ENCODE results near the gene DOLK. TPM values are rescaled to one million over a fixed set of nuclear protein-coding genes. Genes with fewer than 3 reads are reported as not detected.

The DOLK gene
- total and polyA plus RNA-seq, 2 of the 4 experiments (the other 2 are of a cell fraction): 23.2 to 30.8 TPM

GRCh38 chr9:128945798-128946501 is 1.5 kb downstream of the DOLK start:
- no peak overlapping the region for H2BK20ac ChIP-seq (ENCODE audit: low read depth, low read length)
- H2BK15ac ChIP-seq (ENCODE audit: low read depth, low read length): no peak overlapping the region
- no peak overlapping the region for H3K56ac ChIP-seq (ENCODE audit: extremely low read depth, insufficient read depth, low read length)
- H2BK5ac ChIP-seq (ENCODE audit: low read depth, low read length, poor library complexity, severe bottlenecking): no peak overlapping the region
- H2AK5ac ChIP-seq (ENCODE audit: low read depth, low read length): peak overlapping the region; percentile 96
- no peak overlapping the region for H3K4me3 ChIP-seq (ENCODE audit: insufficient read depth, low read depth, low read length)
- ChIA-PET POLR2A (ENCODE audit: unreplicated experiment) (no interaction called here), CTCF (no interaction called here)
- BruUV-seq (replicated peaks): no TSS peak
- dilution Hi-C loops (cut with HindIII; ENCODE audit: low sequenced_read_pairs, unreplicated experiment): no loop called here
- H3K14ac ChIP-seq (replicated peaks; ENCODE audit: low read depth, low read length): peak overlapping the region; percentile 91; the same call in 1 of the 2 replicates
- in situ Hi-C loops (cut with MboI; ENCODE audit: low sequenced_read_pairs): no loop called here
- no peaks in the 10 kb centered on the region for H3K9me3 ChIP-seq (ENCODE audit: control insufficient read depth, insufficient read depth, low read length)
- no peaks in the 10 kb centered on the region for H3K27me3 ChIP-seq (ENCODE audit: control insufficient read depth, insufficient read depth, low read length)
- H3K4me2 ChIP-seq (ENCODE audit: low read depth, low read length): no peak overlapping the region; the same call in 1 of the 2 replicates
- no peak overlapping the region for H3K18ac ChIP-seq (ENCODE audit: low read depth, low read length)
- H3K23ac ChIP-seq (ENCODE audit: low read depth, low read length): no peak overlapping the region; the same call in 1 of the 2 replicates
- no peak overlapping the region; the same call in 1 of the 2 replicates for H3K4ac ChIP-seq (ENCODE audit: low read depth, low read length)
- H4K5ac ChIP-seq (ENCODE audit: low read depth, low read length): no peak overlapping the region
- no peak for DNase-seq
- intact Hi-C loops (cut with micrococcal nuclease): loop anchor here (5.0 kb wide), 2 partner anchors 64 to 84 kb away; partner anchors contain the start of genes KYAT1 and LRRC8A
- H3K4me1 ChIP-seq (ENCODE audit: control insufficient read depth, insufficient read depth, low read length): peaks cover 7% of the 10 kb centered on the region
- H3K9ac ChIP-seq (ENCODE audit: low read depth, low read length): no peak overlapping the region
- H3K79me1 ChIP-seq (ENCODE audit: low read depth in 1 of 2, low read length in 2 of 2): peaks cover 28 to 54% of the 10 kb centered on the region in 2 experiments
- WGBS, 2 experiments (ENCODE audit: extremely low coverage in 2 of 2, insufficient read length in 1 of 2): 96% methylated on average over 7 of the region's 19 CpGs; no CpG with 5 or more reads in 1 of the 2 experiments
- H2BK120ac ChIP-seq (ENCODE audit: low read depth, low read length): no peak overlapping the region
- no peak overlapping the region for H2AK9ac ChIP-seq (replicated peaks; ENCODE audit: low read depth, low read length, poor library complexity)
- H3K9me1 ChIP-seq (ENCODE audit: insufficient read depth, low read length): peaks cover 16% of the 10 kb centered on the region
- H4K20me1 ChIP-seq (ENCODE audit: insufficient read depth, low read length): peaks cover 7% of the 10 kb centered on the region; the same call in 1 of the 2 replicates
- no peak for ATAC-seq (ENCODE audit: low read depth)
- no peak overlapping the region for H4K91ac ChIP-seq (ENCODE audit: insufficient read depth, low read depth, low read length)
- no peak overlapping the region for H4K8ac ChIP-seq (ENCODE audit: low read depth in 2 of 2, low read length in 2 of 2)
- no peak overlapping the region for H3K27ac ChIP-seq (ENCODE audit: insufficient read depth, low read length)
- H2AFZ ChIP-seq (replicated peaks; ENCODE audit: low read length, poor library complexity): peak overlapping the region; percentile 1
- peaks cover 10% of the 10 kb centered on the region for H3K36me3 ChIP-seq (ENCODE audit: control insufficient read depth, insufficient read depth, low read length)
- no peak for TF ChIP-seq SMC3 (IDR thresholded peaks at IDR 0.05; ENCODE audit: low read depth, low read length)
- no peak for TF ChIP-seq ELK1 (IDR thresholded peaks at IDR 0.05; ENCODE audit: borderline replicate concordance, low read depth, low read length)
- TF ChIP-seq NFE2L2 (IDR thresholded peaks at IDR 0.05; ENCODE audit: low read depth, low read length): no peak
- no peak for TF ChIP-seq POLR2A (IDR thresholded peaks at IDR 0.05; ENCODE audit: low read depth, low read length)
- no peak for TF ChIP-seq BHLHE40 (IDR thresholded peaks at IDR 0.05; ENCODE audit: low read depth, low read length)
- no peak for TF ChIP-seq MAFK (IDR thresholded peaks at IDR 0.05; ENCODE audit: low read depth, low read length)
- TF ChIP-seq CEBPB (IDR thresholded peaks at IDR 0.05; ENCODE audit: low read depth, low read length): no peak
- no peak for TF ChIP-seq CHD1 (IDR thresholded peaks at IDR 0.05; ENCODE audit: low read depth, low read length)
- no peak for TF ChIP-seq RAD21 (IDR thresholded peaks at IDR 0.05; ENCODE audit: low read length)
- no peak for TF ChIP-seq RFX5 (IDR thresholded peaks at IDR 0.05; ENCODE audit: low read depth, low read length)
- TF ChIP-seq MXI1 (IDR thresholded peaks at IDR 0.05; ENCODE audit: borderline replicate concordance, low read depth, low read length): no peak
- TF ChIP-seq USF2 (IDR thresholded peaks at IDR 0.05; ENCODE audit: low read depth, low read length): no peak
- no peak for TF ChIP-seq RCOR1 (IDR thresholded peaks at IDR 0.05; ENCODE audit: insufficient replicate concordance, low read length)
- no peak for TF ChIP-seq CTCF (conservative IDR thresholded peaks at IDR 0.05; ENCODE audit: low read depth, low read length)
- TF ChIP-seq MAZ (IDR thresholded peaks at IDR 0.05; ENCODE audit: borderline replicate concordance, low read depth, low read length): no peak

Measured in IMR-90 (cell line).